Measurements from ENCODE around the gene ZNF429.
"Not testable (repeated sequence)": the region's sequence is repeated elsewhere in the genome, so short reads cannot be mapped to it uniquely, and the experiment has no call there.

ZNF429 gene

DNA sequence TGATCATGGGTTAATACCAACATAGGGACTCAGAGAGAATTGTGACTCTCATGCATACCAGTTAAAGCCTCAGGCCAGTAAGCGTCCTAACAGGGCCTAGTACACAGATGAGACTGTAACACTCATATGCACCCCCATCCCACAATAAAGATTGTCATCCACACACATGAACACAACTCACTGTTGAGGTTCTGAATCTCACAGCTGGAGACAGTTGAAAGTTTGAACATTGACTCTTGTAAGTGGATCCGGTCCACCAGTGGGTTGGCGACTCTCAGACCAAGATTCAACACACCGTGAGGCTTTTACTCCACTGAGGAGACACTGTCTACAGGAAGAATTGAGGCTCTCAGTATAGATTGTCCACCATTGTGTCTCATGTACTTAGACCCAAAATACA, 88.1 kb downstream of the ZNF429 start:
- DNase-seq, result no peak

GRCh38 chr19:21593934-21594820, 88.8 kb downstream of the ZNF429 start:
- DNase-seq, result no peak

DNA sequence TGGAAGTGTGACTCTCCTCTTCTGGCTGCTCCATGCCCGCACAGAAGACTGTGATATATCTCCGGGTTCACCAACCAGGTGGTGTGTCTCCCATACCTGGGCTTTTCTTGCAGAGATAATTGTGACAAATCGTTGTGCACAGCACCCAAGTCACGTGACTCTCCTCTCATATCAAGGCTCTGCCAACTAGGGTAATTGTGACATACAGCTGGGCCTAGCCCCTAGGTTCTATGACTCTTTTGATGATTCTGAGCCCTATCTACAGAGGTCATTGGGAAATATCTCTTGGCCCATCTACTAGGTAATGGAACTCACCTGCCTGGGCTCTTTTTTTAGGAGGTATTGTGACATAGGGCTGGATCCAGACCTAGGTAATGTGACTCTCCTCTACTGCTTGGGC, 89.8 kb downstream of the ZNF429 start:
- no peak for DNase-seq

GRCh38 chr19:21602082-21602658, 96.8 kb downstream of the ZNF429 start:
- DNase-seq, result no peak

DNA sequence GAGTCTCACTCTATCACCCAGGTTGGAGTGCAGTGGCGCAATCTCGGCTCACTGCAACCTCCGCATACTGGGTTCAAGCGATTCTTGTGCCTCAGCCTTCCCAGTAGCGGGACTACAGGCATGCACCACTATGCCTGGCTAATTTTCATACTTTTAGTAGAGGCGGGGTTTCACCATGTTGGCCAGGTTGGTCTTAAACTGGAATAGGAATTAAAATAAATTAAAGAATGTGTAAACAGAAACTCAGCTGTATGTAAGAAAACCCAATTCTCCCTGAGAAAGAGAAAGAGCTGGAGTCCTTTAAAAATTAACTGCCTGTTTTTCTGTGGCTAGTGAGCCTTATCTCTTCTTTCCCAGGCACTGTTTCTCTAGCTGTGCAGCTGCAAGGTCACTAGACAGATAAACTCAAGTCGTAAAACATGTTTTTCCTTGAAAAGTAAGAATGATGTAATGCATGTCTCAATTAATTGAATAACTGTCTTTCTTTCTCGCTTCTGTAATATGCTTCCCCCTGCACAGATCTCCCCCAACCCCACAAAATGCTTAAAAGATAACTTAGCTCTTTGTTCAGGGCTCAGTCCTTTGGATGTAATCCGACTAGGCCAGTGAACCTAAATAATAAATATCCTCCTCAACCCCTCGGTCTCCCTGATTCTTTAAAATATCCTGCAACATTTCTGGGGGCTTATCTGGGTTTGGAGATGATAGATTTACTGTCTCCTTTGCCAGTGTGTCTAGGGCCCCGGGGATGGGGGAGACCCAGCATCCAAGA, 97.4 kb downstream of the ZNF429 start:
- not testable (repeated sequence) for DNase-seq

GRCh38 chr19:21603431-21604231, 98.2 kb downstream of the ZNF429 start:
- no peak for DNase-seq

- DNase-seq, result no peak
Measured at GRCh38 chr19:21604351-21604926, 99.0 kb downstream of the ZNF429 start.
